GM23338 (cell line): ENCODE results near the gene CTRL. TPM values are rescaled to one million over a fixed set of nuclear protein-coding genes. Genes with fewer than 3 reads are reported as not detected.

Source experiments
- ATAC-seq: fragments of 200-7000 bp; cut with Tn5 transposase; 3 replicates; pipeline ENCODE4 v1.9.1; 2020
- DNase-seq: peaks from one replicate; pipeline ENCODE4 v3.0.0-alpha.2; 2015; ENCODE audit warnings: low spot score
- H2AFZ ChIP-seq: fragments of 200-600 bp; sonication (generic); 2 replicates; pipeline ENCODE4 v1.8.0; 2016; ENCODE audit warnings: antibody characterized with exemption, mild to moderate bottlenecking, moderate library complexity
- H3F3A ChIP-seq: fragments of 200-600 bp; sonication (generic); replicated peaks from 2 replicates; pipeline ENCODE4 v1.8.0; 2017; ENCODE audit warnings: antibody characterized with exemption, mixed run types, low read depth
- H3K27ac ChIP-seq: fragments of 200-600 bp; sonication (generic); 2 replicates; pipeline ENCODE4 v1.6.1; 2016; ENCODE audit warnings: low read depth
- H3K27me3 ChIP-seq: fragments of 200-600 bp; sonication (generic); 2 replicates; pipeline ENCODE4 v1.8.0; 2016; ENCODE audit warnings: mild to moderate bottlenecking, mixed run types, moderate library complexity; ENCODE audit not compliant: insufficient read depth
- H3K36me3 ChIP-seq: fragments of 200-600 bp; sonication (generic); 2 replicates; pipeline ENCODE4 v1.8.0; 2016; ENCODE audit warnings: mild to moderate bottlenecking; ENCODE audit not compliant: insufficient read depth
- H3K4me1 ChIP-seq: fragments of 200-600 bp; sonication (generic); 2 replicates; pipeline ENCODE4 v1.8.0; 2016; ENCODE audit warnings: mild to moderate bottlenecking, moderate library complexity; ENCODE audit not compliant: insufficient read depth
- H3K4me2 ChIP-seq: fragments of 200-600 bp; sonication (generic); 2 replicates; pipeline ENCODE4 v1.7.1; 2017; ENCODE audit warnings: mixed run types
- H3K4me3 ChIP-seq: fragments of 200-600 bp; sonication (generic); 2 replicates; pipeline ENCODE4 v1.6.1; 2016; ENCODE audit warnings: mixed run types
- H3K79me2 ChIP-seq: fragments of 200-600 bp; sonication (generic); replicated peaks from 2 replicates; pipeline ENCODE4 v1.8.0; 2017; ENCODE audit warnings: mild to moderate bottlenecking; ENCODE audit not compliant: insufficient read depth
- H3K9me2 ChIP-seq: fragments of 200-600 bp; sonication (generic); 2 replicates; pipeline ENCODE4 v1.8.0; 2017; ENCODE audit not compliant: insufficient read depth
- H4K20me1 ChIP-seq: fragments of 200-600 bp; sonication (generic); replicated peaks from 2 replicates; pipeline ENCODE4 v1.8.0; 2017; ENCODE audit warnings: mild to moderate bottlenecking; ENCODE audit not compliant: insufficient read depth
- H3K27ac Mint-ChIP-seq: 2 replicates; pipeline ENCODE4 v1.8.0; 2020; ENCODE audit warnings: inconsistent platforms, mild to moderate bottlenecking, moderate library complexity, mixed read lengths
- H3K27me3 Mint-ChIP-seq: 3 replicates; pipeline ENCODE4 v1.8.0; 2022; ENCODE audit warnings: low read depth, mild to moderate bottlenecking, moderate library complexity, mixed read lengths, inconsistent platforms; ENCODE audit not compliant: insufficient read depth, poor library complexity
- H3K36me3 Mint-ChIP-seq: 3 replicates; pipeline ENCODE4 v1.8.0; 2021; ENCODE audit warnings: low read depth, mild to moderate bottlenecking, inconsistent platforms, moderate library complexity, mixed read lengths
- H3K4me1 Mint-ChIP-seq: 3 replicates; pipeline ENCODE4 v1.8.0; 2020; ENCODE audit warnings: mild to moderate bottlenecking, inconsistent platforms, mixed read lengths
- H3K4me3 Mint-ChIP-seq: 3 replicates; pipeline ENCODE4 v1.8.0; 2021; ENCODE audit warnings: moderate library complexity, mild to moderate bottlenecking, inconsistent platforms, mixed read lengths
- H3K9me3 Mint-ChIP-seq: 3 replicates; pipeline ENCODE4 v1.8.0; 2020; ENCODE audit warnings: moderate library complexity, mild to moderate bottlenecking, inconsistent platforms, mixed read lengths
- CREB1 ChIP-seq: fragments of 250-450 bp; sonication (Bioruptor Pico); IDR thresholded peaks from 2 replicates; pipeline ENCODE4 v1.5.0; 2020; ENCODE audit warnings: low read depth, mild to moderate bottlenecking, moderate library complexity
- EZH2 ChIP-seq: fragments of 200-600 bp; sonication (generic); IDR thresholded peaks from one replicate; pipeline ENCODE4 v1.8.0; 2017; ENCODE audit warnings: antibody characterized with exemption, mild to moderate bottlenecking, low read depth; ENCODE audit not compliant: unreplicated experiment
- EZH2phosphoT487 ChIP-seq: fragments of 200-600 bp; sonication (generic); IDR thresholded peaks from one replicate; pipeline ENCODE4 v1.8.1; 2018; ENCODE audit warnings: antibody characterized with exemption; ENCODE audit not compliant: unreplicated experiment
- JUNB ChIP-seq: IDR thresholded peaks from one replicate; pipeline ENCODE4 v1.6.1; 2016; ENCODE audit warnings: antibody characterized with exemption; ENCODE audit not compliant: unreplicated experiment
- NANOG ChIP-seq: IDR thresholded peaks from 2 replicates; pipeline ENCODE4 v1.6.1; 2016; ENCODE audit warnings: antibody characterized with exemption, borderline replicate concordance
- POLR2AphosphoS5 ChIP-seq: IDR thresholded peaks from 2 replicates; pipeline ENCODE4 v1.6.1; 2016; ENCODE audit warnings: antibody characterized with exemption, low read depth
- STAT1 ChIP-seq: IDR thresholded peaks from one replicate; pipeline ENCODE4 v1.6.1; 2016; ENCODE audit warnings: antibody characterized with exemption; ENCODE audit not compliant: unreplicated experiment
- ZNF114 ChIP-seq: fragments of 250-450 bp; sonication (Bioruptor Pico); IDR thresholded peaks from 2 replicates; pipeline ENCODE4 v1.5.0; 2020; ENCODE audit warnings: mild to moderate bottlenecking, moderate library complexity
- ZNF331 ChIP-seq: fragments of 250-450 bp; sonication (Bioruptor Pico); IDR thresholded peaks from 2 replicates; pipeline ENCODE4 v1.5.0; 2020; ENCODE audit warnings: low read depth, mild to moderate bottlenecking, moderate library complexity
- polyA plus RNA-seq: library from polyadenylated mRNA; unstranded; fragments of >200 nt; fragmentation: Nextera tagmentation; extraction: Ambion mirVana; gene quantifications from 2 replicates; pipeline ENCODE4 v1.2.1, GENCODE V29; 2016
- total RNA-seq: library from RNA; depleted of rRNA; stranded (reverse); fragments of >200 nt; shearing (Covaris generic); gene quantifications from 2 replicates; pipeline ENCODE4 v1.2.3, GENCODE V29; 2014
- TF ChIP-seq, protein P1 (sequence below): fragments of 250-450 bp; sonication (Bioruptor Pico); IDR thresholded peaks from 2 replicates; pipeline ENCODE4 v1.5.0; 2020; ENCODE audit warnings: mild to moderate bottlenecking, moderate library complexity
- TF ChIP-seq, protein P2 (sequence below): IDR thresholded peaks from 2 replicates; pipeline ENCODE4 v1.6.1; 2016; ENCODE audit warnings: antibody characterized with exemption
- TF ChIP-seq, protein P3 (sequence below), 2 experiments: fragments of 200-600 bp in 1 of 2; sonication (generic) in 1 of 2; conservative IDR thresholded peaks; 2 replicates each; pipeline versions ENCODE4 v1.5.1 to v1.6.1; 2016 to 2017; ENCODE audit warnings: antibody characterized with exemption in 2 of 2, low read depth in 2 of 2, mild to moderate bottlenecking in 2 of 2, moderate library complexity in 1 of 2
- TF ChIP-seq, protein P4 (sequence below): IDR thresholded peaks from one replicate; pipeline ENCODE4 v1.6.1; 2018; ENCODE audit warnings: antibody characterized with exemption; ENCODE audit not compliant: unreplicated experiment

The CTRL gene
- total and polyA plus RNA-seq, 2 experiments from 2014 or later, result 1.6 to 13.0 TPM

DNA sequence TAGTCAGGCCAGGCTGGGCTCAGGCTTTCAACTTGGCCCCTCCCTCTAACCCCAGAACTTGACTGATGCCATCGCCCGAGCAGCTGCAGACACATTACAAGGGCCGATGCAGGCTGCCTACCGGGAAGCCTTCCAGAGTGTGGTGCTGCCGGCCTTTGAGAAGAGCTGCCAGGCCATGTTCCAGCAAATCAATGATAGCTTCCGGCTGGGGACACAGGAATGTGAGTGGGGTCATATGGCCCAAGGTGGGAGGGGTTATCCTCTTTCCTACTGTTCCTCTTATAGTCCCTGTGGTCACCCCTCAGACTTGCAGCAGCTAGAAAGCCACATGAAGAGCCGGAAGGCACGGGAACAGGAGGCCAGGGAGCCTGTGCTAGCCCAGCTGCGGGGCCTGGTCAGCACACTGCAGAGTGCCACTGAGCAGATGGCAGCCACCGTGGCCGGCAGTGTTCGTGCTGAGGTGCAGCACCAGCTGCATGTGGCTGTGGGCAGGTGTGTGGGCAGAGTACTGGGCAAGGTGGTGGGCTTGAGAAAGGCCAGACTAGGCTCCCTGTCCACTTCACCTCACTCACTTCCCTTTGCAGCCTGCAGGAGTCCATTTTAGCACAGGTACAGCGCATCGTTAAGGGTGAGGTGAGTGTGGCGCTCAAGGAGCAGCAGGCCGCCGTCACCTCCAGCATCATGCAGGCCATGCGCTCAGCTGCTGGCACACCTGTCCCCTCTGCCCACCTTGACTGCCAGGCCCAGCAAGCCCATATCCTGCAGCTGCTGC lies 49.1 kb downstream of the CTRL start:
- Mint-ChIP-seq H3K9me3 (no peaks in the 10 kb centered on the region; the same call in 2 of the 3 replicates), H3K27ac (no peak overlapping the region), H3K4me1 (peaks cover 22% of the 10 kb centered on the region), H3K27me3 (peaks cover 20% of the 10 kb centered on the region), H3K36me3 (peaks cover 53% of the 10 kb centered on the region), H3K4me3 (no peak overlapping the region)
- H3F3A ChIP-seq, result peaks cover 26% of the 10 kb centered on the region; the same call in 1 of the 2 replicates
- no peak overlapping the region for H3K27ac ChIP-seq
- TF ChIP-seq NANOG (no peak), ZNF114 (CRISPR knock-in tag) (no peak), EZH2 (no peak), EZH2phosphoT487 (no peak), POLR2AphosphoS5 (no peak), JUNB (no peak), STAT1 (no peak), ZNF331 (CRISPR knock-in tag) (no peak), CREB1 (no peak)
- TF ChIP-seq, protein P1, sequence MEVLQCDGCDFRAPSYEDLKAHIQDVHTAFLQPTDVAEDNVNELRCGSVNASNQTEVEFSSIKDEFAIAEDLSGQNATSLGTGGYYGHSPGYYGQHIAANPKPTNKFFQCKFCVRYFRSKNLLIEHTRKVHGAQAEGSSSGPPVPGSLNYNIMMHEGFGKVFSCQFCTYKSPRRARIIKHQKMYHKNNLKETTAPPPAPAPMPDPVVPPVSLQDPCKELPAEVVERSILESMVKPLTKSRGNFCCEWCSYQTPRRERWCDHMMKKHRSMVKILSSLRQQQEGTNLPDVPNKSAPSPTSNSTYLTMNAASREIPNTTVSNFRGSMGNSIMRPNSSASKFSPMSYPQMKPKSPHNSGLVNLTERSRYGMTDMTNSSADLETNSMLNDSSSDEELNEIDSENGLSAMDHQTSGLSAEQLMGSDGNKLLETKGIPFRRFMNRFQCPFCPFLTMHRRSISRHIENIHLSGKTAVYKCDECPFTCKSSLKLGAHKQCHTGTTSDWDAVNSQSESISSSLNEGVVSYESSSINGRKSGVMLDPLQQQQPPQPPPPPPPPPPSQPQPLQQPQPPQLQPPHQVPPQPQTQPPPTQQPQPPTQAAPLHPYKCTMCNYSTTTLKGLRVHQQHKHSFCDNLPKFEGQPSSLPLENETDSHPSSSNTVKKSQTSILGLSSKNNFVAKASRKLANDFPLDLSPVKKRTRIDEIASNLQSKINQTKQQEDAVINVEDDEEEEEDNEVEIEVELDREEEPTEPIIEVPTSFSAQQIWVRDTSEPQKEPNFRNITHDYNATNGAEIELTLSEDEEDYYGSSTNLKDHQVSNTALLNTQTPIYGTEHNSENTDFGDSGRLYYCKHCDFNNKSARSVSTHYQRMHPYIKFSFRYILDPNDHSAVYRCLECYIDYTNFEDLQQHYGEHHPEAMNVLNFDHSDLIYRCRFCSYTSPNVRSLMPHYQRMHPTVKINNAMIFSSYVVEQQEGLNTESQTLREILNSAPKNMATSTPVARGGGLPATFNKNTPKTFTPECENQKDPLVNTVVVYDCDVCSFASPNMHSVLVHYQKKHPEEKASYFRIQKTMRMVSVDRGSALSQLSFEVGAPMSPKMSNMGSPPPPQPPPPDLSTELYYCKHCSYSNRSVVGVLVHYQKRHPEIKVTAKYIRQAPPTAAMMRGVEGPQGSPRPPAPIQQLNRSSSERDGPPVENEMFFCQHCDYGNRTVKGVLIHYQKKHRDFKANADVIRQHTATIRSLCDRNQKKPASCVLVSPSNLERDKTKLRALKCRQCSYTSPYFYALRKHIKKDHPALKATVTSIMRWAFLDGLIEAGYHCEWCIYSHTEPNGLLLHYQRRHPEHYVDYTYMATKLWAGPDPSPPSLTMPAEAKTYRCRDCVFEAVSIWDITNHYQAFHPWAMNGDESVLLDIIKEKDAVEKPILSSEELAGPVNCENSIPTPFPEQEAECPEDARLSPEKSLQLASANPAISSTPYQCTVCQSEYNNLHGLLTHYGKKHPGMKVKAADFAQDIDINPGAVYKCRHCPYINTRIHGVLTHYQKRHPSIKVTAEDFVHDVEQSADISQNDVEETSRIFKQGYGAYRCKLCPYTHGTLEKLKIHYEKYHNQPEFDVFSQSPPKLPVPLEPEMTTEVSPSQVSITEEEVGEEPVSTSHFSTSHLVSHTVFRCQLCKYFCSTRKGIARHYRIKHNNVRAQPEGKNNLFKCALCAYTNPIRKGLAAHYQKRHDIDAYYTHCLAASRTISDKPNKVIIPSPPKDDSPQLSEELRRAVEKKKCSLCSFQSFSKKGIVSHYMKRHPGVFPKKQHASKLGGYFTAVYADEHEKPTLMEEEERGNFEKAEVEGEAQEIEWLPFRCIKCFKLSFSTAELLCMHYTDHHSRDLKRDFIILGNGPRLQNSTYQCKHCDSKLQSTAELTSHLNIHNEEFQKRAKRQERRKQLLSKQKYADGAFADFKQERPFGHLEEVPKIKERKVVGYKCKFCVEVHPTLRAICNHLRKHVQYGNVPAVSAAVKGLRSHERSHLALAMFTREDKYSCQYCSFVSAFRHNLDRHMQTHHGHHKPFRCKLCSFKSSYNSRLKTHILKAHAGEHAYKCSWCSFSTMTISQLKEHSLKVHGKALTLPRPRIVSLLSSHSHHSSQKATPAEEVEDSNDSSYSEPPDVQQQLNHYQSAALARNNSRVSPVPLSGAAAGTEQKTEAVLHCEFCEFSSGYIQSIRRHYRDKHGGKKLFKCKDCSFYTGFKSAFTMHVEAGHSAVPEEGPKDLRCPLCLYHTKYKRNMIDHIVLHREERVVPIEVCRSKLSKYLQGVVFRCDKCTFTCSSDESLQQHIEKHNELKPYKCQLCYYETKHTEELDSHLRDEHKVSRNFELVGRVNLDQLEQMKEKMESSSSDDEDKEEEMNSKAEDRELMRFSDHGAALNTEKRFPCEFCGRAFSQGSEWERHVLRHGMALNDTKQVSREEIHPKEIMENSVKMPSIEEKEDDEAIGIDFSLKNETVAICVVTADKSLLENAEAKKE (CRISPR knock-in tag), result no peak
- TF ChIP-seq, protein P2, sequence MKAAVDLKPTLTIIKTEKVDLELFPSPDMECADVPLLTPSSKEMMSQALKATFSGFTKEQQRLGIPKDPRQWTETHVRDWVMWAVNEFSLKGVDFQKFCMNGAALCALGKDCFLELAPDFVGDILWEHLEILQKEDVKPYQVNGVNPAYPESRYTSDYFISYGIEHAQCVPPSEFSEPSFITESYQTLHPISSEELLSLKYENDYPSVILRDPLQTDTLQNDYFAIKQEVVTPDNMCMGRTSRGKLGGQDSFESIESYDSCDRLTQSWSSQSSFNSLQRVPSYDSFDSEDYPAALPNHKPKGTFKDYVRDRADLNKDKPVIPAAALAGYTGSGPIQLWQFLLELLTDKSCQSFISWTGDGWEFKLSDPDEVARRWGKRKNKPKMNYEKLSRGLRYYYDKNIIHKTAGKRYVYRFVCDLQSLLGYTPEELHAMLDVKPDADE, result no peak
- TF ChIP-seq, protein P3, sequence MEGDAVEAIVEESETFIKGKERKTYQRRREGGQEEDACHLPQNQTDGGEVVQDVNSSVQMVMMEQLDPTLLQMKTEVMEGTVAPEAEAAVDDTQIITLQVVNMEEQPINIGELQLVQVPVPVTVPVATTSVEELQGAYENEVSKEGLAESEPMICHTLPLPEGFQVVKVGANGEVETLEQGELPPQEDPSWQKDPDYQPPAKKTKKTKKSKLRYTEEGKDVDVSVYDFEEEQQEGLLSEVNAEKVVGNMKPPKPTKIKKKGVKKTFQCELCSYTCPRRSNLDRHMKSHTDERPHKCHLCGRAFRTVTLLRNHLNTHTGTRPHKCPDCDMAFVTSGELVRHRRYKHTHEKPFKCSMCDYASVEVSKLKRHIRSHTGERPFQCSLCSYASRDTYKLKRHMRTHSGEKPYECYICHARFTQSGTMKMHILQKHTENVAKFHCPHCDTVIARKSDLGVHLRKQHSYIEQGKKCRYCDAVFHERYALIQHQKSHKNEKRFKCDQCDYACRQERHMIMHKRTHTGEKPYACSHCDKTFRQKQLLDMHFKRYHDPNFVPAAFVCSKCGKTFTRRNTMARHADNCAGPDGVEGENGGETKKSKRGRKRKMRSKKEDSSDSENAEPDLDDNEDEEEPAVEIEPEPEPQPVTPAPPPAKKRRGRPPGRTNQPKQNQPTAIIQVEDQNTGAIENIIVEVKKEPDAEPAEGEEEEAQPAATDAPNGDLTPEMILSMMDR (conservative IDR thresholded peaks at IDR 0.05; ENCODE audit: low read depth in 2 of 2), result no peak
- TF ChIP-seq, protein P4, sequence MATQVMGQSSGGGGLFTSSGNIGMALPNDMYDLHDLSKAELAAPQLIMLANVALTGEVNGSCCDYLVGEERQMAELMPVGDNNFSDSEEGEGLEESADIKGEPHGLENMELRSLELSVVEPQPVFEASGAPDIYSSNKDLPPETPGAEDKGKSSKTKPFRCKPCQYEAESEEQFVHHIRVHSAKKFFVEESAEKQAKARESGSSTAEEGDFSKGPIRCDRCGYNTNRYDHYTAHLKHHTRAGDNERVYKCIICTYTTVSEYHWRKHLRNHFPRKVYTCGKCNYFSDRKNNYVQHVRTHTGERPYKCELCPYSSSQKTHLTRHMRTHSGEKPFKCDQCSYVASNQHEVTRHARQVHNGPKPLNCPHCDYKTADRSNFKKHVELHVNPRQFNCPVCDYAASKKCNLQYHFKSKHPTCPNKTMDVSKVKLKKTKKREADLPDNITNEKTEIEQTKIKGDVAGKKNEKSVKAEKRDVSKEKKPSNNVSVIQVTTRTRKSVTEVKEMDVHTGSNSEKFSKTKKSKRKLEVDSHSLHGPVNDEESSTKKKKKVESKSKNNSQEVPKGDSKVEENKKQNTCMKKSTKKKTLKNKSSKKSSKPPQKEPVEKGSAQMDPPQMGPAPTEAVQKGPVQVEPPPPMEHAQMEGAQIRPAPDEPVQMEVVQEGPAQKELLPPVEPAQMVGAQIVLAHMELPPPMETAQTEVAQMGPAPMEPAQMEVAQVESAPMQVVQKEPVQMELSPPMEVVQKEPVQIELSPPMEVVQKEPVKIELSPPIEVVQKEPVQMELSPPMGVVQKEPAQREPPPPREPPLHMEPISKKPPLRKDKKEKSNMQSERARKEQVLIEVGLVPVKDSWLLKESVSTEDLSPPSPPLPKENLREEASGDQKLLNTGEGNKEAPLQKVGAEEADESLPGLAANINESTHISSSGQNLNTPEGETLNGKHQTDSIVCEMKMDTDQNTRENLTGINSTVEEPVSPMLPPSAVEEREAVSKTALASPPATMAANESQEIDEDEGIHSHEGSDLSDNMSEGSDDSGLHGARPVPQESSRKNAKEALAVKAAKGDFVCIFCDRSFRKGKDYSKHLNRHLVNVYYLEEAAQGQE, result no peak
- H3K27me3 ChIP-seq, result no peaks in the 10 kb centered on the region
- ATAC-seq (no peak), DNase-seq (no peak)
- H3K4me3 ChIP-seq, result no peak overlapping the region
- no peaks in the 10 kb centered on the region for H3K79me2 ChIP-seq
- peaks cover 16% of the 10 kb centered on the region; the same call in 1 of the 2 replicates for H3K36me3 ChIP-seq
- no peak overlapping the region for H2AFZ ChIP-seq
- no peaks in the 10 kb centered on the region; the same call in 1 of the 2 replicates for H4K20me1 ChIP-seq
- H3K9me2 ChIP-seq, result no peaks in the 10 kb centered on the region
- H3K4me1 ChIP-seq, result peaks cover 26% of the 10 kb centered on the region
- no peak overlapping the region for H3K4me2 ChIP-seq
